Liver (tissue), 9 donors: ENCODE results near the gene CGNL1. TPM values are rescaled to one million over a fixed set of nuclear protein-coding genes. Genes with fewer than 3 reads are reported as not detected.

Experiments
- DNase-seq: peaks from one replicate; pipeline ENCODE4 v3.0.0-alpha.2; 2017; ENCODE audit warnings: low spot score
- H3K27ac ChIP-seq, 2 donors: one replicate each; pipeline ENCODE4 v1.7.0; 2013; ENCODE audit warnings: inconsistent platforms in 2 of 2, low read length in 2 of 2, control low read depth in 1 of 2, low read depth in 1 of 2, mild to moderate bottlenecking in 1 of 2
- H3K27me3 ChIP-seq, 4 donors: one replicate each; pipeline versions ENCODE4 v1.6.1 to v1.7.0; 2013; ENCODE audit warnings: low read length in 3 of 4, inconsistent platforms in 1 of 4, mild to moderate bottlenecking in 1 of 4, moderate library complexity in 1 of 4; ENCODE audit not compliant: control insufficient read depth in 4 of 4, insufficient read depth in 4 of 4
- H3K36me3 ChIP-seq, 4 donors: one replicate each; pipeline versions ENCODE4 v1.6.1 to v1.7.0; 2013; ENCODE audit warnings: low read length in 3 of 4, mild to moderate bottlenecking in 3 of 4, low read depth in 1 of 4, moderate library complexity in 1 of 4; ENCODE audit not compliant: control insufficient read depth in 4 of 4, insufficient read depth in 3 of 4
- H3K4me1 ChIP-seq, 4 donors: one replicate each; pipeline versions ENCODE4 v1.6.1 to v1.7.0; 2013; ENCODE audit warnings: low read length in 3 of 4, mild to moderate bottlenecking in 3 of 4, moderate library complexity in 1 of 4; ENCODE audit not compliant: control insufficient read depth in 4 of 4, insufficient read depth in 4 of 4
- H3K4me3 ChIP-seq, 3 donors: one replicate each; pipeline versions ENCODE4 v1.6.1 to v1.7.0; 2013; ENCODE audit warnings: low read length in 3 of 3, control low read depth in 1 of 3, low read depth in 1 of 3, mild to moderate bottlenecking in 1 of 3
- H3K9ac ChIP-seq, 2 donors: one replicate each; pipeline ENCODE4 v1.7.0; 2013; ENCODE audit warnings: low read length in 2 of 2, mild to moderate bottlenecking in 2 of 2, moderate library complexity in 2 of 2, control low read depth in 1 of 2, low read depth in 1 of 2
- H3K9me3 ChIP-seq, 4 donors: one replicate each; pipeline versions ENCODE4 v1.6.1 to v1.7.0; 2013; ENCODE audit warnings: low read length in 3 of 4; ENCODE audit not compliant: control insufficient read depth in 4 of 4
- ATF3 ChIP-seq: IDR thresholded peaks from 2 replicates; pipeline ENCODE4 v1.6.1; 2016; ENCODE audit warnings: antibody characterized with exemption
- CTCF ChIP-seq: fragments of 150-350 bp; IDR thresholded peaks from 2 replicates; pipeline ENCODE4 v1.5.1; 2017; ENCODE audit warnings: improper control_type of control experiment, low read depth, low read length; ENCODE audit not compliant: missing input control
- EGR1 ChIP-seq, 2 donors: IDR thresholded peaks; 2 replicates each; pipeline ENCODE4 v1.6.1; 2016 to 2018; ENCODE audit warnings: antibody characterized with exemption in 2 of 2, low read depth in 2 of 2
- FOXA1 ChIP-seq: IDR thresholded peaks from 2 replicates; pipeline ENCODE4 v1.6.1; 2016; ENCODE audit warnings: antibody characterized with exemption
- FOXA2 ChIP-seq: IDR thresholded peaks from 2 replicates; pipeline ENCODE4 v1.6.1; 2016; ENCODE audit warnings: antibody characterized with exemption
- GABPA ChIP-seq, 2 donors: IDR thresholded peaks in 1 of 2; conservative IDR thresholded peaks in 1 of 2; 2 replicates each; pipeline ENCODE4 v1.6.1; 2016; ENCODE audit warnings: antibody characterized with exemption in 2 of 2, mild to moderate bottlenecking in 1 of 2, moderate library complexity in 1 of 2
- HNF4A ChIP-seq, 2 donors: conservative IDR thresholded peaks; 2 replicates each; pipeline ENCODE4 v1.6.1; 2016; ENCODE audit warnings: antibody characterized with exemption in 2 of 2, mild to moderate bottlenecking in 2 of 2
- HNF4G ChIP-seq: IDR thresholded peaks from 2 replicates; pipeline ENCODE4 v1.6.1; 2016; ENCODE audit warnings: antibody characterized with exemption
- JUND ChIP-seq, 2 donors: IDR thresholded peaks; 2 replicates each; pipeline ENCODE4 v1.6.1; 2016; ENCODE audit warnings: antibody characterized with exemption in 2 of 2
- MAX ChIP-seq: IDR thresholded peaks from 2 replicates; pipeline ENCODE4 v1.6.1; 2016; ENCODE audit warnings: antibody characterized with exemption
- NR2F2 ChIP-seq: IDR thresholded peaks from 2 replicates; pipeline ENCODE4 v1.6.1; 2016; ENCODE audit warnings: antibody characterized with exemption
- RAD21 ChIP-seq, 2 donors: IDR thresholded peaks; 2 replicates each; pipeline ENCODE4 v1.6.1; 2016; ENCODE audit warnings: antibody characterized with exemption in 2 of 2, mild to moderate bottlenecking in 2 of 2
- REST ChIP-seq: IDR thresholded peaks from 2 replicates; pipeline ENCODE4 v1.6.1; 2016; ENCODE audit warnings: antibody characterized with exemption, mild to moderate bottlenecking
- RXRA ChIP-seq, 2 donors: IDR thresholded peaks; 2 replicates each; pipeline ENCODE4 v1.6.1; 2017 to 2018; ENCODE audit warnings: antibody characterized with exemption in 2 of 2, mild to moderate bottlenecking in 1 of 2
- SP1 ChIP-seq: IDR thresholded peaks from 2 replicates; pipeline ENCODE4 v1.6.1; 2018; ENCODE audit warnings: antibody characterized with exemption, mild to moderate bottlenecking
- TAF1 ChIP-seq: conservative IDR thresholded peaks from 2 replicates; pipeline ENCODE4 v1.6.1; 2016; ENCODE audit warnings: antibody characterized with exemption, mild to moderate bottlenecking
- YY1 ChIP-seq: IDR thresholded peaks from 2 replicates; pipeline ENCODE4 v1.6.1; 2016; ENCODE audit warnings: antibody characterized with exemption, mild to moderate bottlenecking
- ZBTB33 ChIP-seq: IDR thresholded peaks from 2 replicates; pipeline ENCODE4 v1.6.1; 2016; ENCODE audit warnings: antibody characterized with exemption
- WGBS: extraction: QIAGEN DNeasy Blood & Tissue Kit; methylation state at CpG from one replicate; pipeline ENCODE4 v1.1.7; 2013; 5-methylcytosine and 5-hydroxymethylcytosine counted together
- polyA plus RNA-seq, 2 donors: library from polyadenylated mRNA; stranded (reverse) in 1 of 2; unstranded in 1 of 2; fragments of 200-250 nt in 1 of 2; fragments of >200 nt in 1 of 2; fragmentation: Nextera tagmentation in 1 of 2; extraction: Ambion mirVana in 1 of 2; gene quantifications; one replicate each; pipeline versions ENCODE4 v1.2.1 to v1.2.3, GENCODE V29; 2013 to 2015
- total RNA-seq, 2 donors: library from RNA; depleted of rRNA; stranded (reverse); fragments of >200 nt; gene quantifications; one replicate each; pipeline ENCODE4 v1.2.3, GENCODE V29; 2014
- donor health status: healthy.
- donor health status: healthy.
- donor health status: healthy.
- donor health status: healthy.
- donor health status: healthy.

CGNL1 gene
- total and polyA plus RNA-seq, 4 donors = 12.0 to 31.9 (median 16.1) TPM

- H3K9me3 ChIP-seq = no peaks in the 10 kb centered on the region
- no peak for DNase-seq
- H3K9ac ChIP-seq = no peak overlapping the region
- H3K27ac ChIP-seq = no peak overlapping the region
- peaks cover 0 to 6% (median 0%) of the 10 kb centered on the region in 4 donors for H3K4me1 ChIP-seq
- H3K4me3 ChIP-seq = no peak overlapping the region
- H3K27me3 ChIP-seq = no peaks in the 10 kb centered on the region
- WGBS = 92% methylated on average over 11 of the region's 11 CpGs
- TF ChIP-seq FOXA1 (no peak), TAF1 (no peak), YY1 (no peak), ATF3 (no peak), NR2F2 (no peak), FOXA2 (no peak), SP1 (no peak), GABPA (IDR thresholded peaks at IDR 0.05 in 1 of 2, conservative IDR thresholded peaks at IDR 0.05 in 1 of 2) (no peak), ZBTB33 (no peak), HNF4A (conservative IDR thresholded peaks at IDR 0.05) (no peak), MAX (no peak), HNF4G (no peak), EGR1 (IDR thresholded peaks at IDR 0.05; ENCODE audit: low read depth in 2 of 2) (no peak), CTCF (no peak), RAD21 (IDR thresholded peaks at IDR 0.05) (no peak), JUND (IDR thresholded peaks at IDR 0.05) (no peak), REST (no peak), RXRA (IDR thresholded peaks at IDR 0.05) (no peak)
- H3K36me3 ChIP-seq = peaks cover 9 to 75% (median 43%) of the 10 kb centered on the region in 4 donors
These were observed 171.0 kb downstream of the CGNL1 start for GRCh38 chr15:57547243-57547755.
